Measurements from ENCODE around the gene FLAD1.
"Not testable (repeated sequence)": the region's sequence is repeated elsewhere in the genome, so short reads cannot be mapped to it uniquely, and the experiment has no call there.

The FLAD1 gene

DNA sequence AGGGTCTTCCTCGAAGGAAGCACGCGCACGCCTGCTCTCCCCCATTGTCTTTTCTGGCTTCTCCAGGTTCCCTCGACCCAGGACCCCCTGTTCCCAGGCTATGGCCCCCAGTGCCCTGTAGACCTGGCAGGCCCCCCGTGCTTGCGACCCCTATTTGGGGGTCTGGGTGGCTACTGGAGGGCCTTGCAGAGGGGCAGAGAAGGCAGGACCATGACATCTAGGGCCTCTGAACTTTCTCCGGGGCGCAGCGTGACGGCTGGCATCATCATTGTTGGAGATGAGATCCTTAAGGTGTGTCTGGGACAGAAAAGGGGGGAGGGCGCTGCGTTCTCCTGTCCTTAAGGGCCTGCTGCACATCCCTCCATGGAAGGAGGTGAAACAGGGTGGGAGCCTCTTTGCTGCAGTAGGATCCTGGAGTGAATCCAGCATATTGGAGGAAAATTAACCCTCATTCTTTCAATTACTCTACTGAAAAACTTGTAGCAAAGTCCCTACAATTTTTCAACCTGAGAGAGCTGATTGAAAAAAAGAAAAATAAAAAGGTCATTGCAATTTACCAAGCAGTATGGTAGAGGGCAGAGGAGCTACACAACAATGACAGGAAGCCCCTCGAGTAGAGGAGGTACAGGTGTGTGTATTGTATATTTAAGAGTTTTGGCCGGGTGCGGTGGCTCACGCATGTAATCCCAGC, 777 bp downstream of the FLAD1 start:
- Mint-ChIP-seq H3K9me3 (no peaks in the 10 kb centered on the region), H3K27ac (no peak overlapping the region), H3K36me3 (ENCODE audit: low read depth) (peaks cover 34% of the 10 kb centered on the region), H3K4me1 (ENCODE audit: low read depth) (peaks cover 34% of the 10 kb centered on the region), H3K27me3 (no peaks in the 10 kb centered on the region), H3K4me3 (no peak overlapping the region)
- no peak for DNase-seq

DNA sequence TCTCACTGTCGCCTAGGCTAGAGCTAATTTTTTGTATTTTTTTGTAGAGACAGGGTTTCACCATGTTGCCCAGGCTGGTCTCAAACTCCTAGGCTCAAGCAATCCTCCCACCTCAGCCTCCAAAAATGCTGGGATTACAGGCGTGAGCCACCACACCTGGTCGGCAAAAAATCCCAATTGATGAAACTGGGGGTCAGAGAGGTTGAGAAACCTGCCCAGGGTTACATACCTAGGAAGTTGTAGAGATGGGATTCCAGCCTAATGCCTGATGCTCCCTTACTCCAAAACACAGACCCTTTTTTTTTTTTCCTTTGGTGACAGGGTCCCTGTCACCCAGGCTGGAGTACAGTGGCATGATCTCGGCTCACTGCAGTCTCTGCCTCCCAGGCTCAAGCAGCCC, 3.6 kb downstream of the FLAD1 start:
- H3K27me3 Mint-ChIP-seq, H3K27ac Mint-ChIP-seq, H3K9me3 Mint-ChIP-seq, H3K4me3 Mint-ChIP-seq, DNase-seq: not testable (repeated sequence)
- Mint-ChIP-seq H3K4me1 (ENCODE audit: low read depth) (peaks cover 33% of the 10 kb centered on the region), H3K36me3 (ENCODE audit: low read depth) (peaks cover 56% of the 10 kb centered on the region)

DNA sequence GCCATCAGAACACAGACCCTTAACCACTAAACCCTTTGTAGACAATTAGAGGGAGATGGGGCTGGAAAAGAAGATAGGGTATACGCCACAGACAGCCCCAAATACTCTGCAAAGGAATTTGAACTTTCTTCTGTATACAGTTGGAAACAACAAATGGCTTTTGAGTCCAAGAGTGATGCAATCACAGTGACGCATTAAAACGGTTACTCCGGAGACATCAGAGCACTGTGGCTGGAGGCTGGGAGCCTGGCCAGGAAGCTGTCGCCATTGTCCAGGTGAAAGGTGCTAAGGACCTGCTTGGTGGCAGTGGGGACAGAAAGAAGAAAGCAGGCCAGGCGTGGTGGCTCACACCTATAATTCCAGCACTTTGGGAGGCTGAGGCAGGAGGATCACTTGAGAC, 4.2 kb downstream of the FLAD1 start:
- Mint-ChIP-seq H3K9me3 (no peaks in the 10 kb centered on the region), H3K27me3 (no peaks in the 10 kb centered on the region), H3K4me1 (ENCODE audit: low read depth) (peaks cover 33% of the 10 kb centered on the region), H3K4me3 (no peak overlapping the region), H3K27ac (no peak overlapping the region), H3K36me3 (ENCODE audit: low read depth) (peaks cover 57% of the 10 kb centered on the region)
- no peak for DNase-seq

DNA sequence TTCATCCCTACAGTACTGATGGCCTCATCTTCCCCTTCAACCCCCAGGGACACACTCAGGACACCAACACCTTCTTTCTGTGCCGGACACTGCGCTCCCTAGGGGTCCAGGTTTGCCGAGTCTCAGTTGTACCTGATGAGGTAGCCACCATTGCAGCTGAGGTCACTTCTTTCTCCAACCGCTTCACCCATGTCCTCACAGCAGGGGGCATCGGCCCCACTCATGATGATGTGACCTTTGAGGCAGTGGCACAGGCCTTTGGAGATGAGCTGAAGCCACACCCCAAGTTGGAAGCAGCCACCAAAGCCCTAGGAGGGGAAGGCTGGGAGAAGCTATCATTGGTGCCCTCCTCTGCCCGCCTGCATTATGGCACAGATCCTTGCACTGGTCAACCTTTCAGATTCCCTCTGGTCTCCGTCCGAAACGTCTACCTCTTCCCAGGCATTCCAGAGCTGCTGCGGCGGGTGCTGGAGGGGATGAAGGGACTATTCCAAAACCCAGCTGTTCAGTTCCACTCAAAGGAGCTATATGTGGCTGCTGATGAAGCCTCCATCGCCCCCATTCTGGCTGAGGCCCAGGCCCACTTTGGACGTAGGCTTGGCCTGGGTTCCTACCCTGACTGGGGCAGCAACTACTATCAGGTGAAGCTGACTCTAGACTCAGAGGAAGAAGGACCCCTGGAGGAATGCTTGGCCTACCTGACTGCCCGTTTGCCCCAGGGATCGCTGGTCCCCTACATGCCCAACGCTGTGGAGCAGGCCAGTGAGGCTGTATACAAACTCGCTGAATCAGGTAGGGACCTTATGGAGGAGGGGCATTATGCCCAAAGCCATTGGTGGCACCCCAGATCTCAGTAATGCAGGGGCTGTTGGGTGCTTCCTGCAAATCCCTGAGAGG, 5.2 kb downstream of the FLAD1 start:
- H3K36me3 Mint-ChIP-seq (ENCODE audit: low read depth) = peaks cover 61% of the 10 kb centered on the region
- H3K4me3 Mint-ChIP-seq = no peak overlapping the region
- H3K9me3 Mint-ChIP-seq = no peaks in the 10 kb centered on the region
- peaks cover 33% of the 10 kb centered on the region for H3K4me1 Mint-ChIP-seq (ENCODE audit: low read depth)
- H3K27ac Mint-ChIP-seq = no peak overlapping the region
- DNase-seq = no peak
- no peaks in the 10 kb centered on the region for H3K27me3 Mint-ChIP-seq

DNA sequence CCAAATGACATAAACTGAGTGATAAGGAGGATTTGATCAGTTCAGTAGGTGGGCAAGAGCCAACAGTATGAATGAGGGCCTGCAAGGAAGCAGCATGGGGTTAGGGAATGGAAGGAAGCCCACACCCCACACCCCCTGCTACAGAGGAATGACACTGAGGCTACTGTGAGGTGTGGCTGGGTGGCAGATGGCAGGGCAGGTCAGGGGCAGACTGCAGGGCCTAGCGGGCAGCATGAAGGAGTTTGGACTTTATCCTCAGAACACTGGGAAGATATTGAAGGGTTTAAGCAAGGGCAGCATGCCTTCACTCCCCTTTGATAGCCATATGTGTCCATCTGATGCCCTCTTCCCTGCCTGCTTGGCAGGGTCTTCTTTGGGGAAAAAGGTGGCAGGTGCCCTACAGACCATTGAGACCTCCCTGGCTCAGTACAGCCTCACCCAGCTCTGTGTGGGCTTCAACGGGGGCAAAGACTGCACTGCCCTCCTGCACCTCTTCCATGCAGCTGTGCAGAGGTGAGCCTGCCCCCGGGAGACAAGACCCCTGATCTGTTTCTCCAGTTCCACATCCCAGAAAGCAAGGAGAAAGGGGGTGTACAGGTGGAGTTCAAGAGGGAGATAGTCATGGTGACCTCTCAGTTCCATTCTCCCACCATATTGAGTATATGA, 6.2 kb downstream of the FLAD1 start:
- no peak for DNase-seq
- no peaks in the 10 kb centered on the region for H3K9me3 Mint-ChIP-seq
- H3K27me3 Mint-ChIP-seq = no peaks in the 10 kb centered on the region
- no peak overlapping the region for H3K27ac Mint-ChIP-seq
- peaks cover 66% of the 10 kb centered on the region for H3K36me3 Mint-ChIP-seq (ENCODE audit: low read depth)
- H3K4me1 Mint-ChIP-seq (ENCODE audit: low read depth) = peaks cover 32% of the 10 kb centered on the region
- H3K4me3 Mint-ChIP-seq = no peak overlapping the region

DNA sequence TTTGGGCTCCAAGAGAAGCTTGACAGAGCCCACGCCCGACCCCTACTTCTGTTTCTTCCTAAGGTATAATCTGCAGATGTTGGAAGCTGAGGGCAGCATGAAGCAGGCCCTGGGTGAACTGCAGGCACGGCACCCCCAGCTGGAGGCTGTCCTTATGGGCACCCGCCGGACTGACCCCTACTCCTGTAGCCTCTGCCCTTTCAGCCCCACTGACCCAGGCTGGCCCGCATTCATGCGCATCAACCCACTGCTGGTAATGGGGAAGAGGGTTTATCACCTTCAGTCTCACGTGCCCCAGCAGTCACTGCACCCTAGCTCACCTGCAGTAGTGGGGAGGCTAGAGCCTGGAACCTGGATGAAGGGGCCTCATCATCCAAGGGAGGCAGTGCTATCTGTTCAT, 7.1 kb downstream of the FLAD1 start:
- Mint-ChIP-seq H3K27me3 (no peaks in the 10 kb centered on the region), H3K9me3 (no peaks in the 10 kb centered on the region), H3K36me3 (ENCODE audit: low read depth) (peaks cover 64% of the 10 kb centered on the region), H3K4me1 (ENCODE audit: low read depth) (peaks cover 33% of the 10 kb centered on the region), H3K27ac (no peak overlapping the region), H3K4me3 (no peak overlapping the region)
- DNase-seq = no peak

DNA sequence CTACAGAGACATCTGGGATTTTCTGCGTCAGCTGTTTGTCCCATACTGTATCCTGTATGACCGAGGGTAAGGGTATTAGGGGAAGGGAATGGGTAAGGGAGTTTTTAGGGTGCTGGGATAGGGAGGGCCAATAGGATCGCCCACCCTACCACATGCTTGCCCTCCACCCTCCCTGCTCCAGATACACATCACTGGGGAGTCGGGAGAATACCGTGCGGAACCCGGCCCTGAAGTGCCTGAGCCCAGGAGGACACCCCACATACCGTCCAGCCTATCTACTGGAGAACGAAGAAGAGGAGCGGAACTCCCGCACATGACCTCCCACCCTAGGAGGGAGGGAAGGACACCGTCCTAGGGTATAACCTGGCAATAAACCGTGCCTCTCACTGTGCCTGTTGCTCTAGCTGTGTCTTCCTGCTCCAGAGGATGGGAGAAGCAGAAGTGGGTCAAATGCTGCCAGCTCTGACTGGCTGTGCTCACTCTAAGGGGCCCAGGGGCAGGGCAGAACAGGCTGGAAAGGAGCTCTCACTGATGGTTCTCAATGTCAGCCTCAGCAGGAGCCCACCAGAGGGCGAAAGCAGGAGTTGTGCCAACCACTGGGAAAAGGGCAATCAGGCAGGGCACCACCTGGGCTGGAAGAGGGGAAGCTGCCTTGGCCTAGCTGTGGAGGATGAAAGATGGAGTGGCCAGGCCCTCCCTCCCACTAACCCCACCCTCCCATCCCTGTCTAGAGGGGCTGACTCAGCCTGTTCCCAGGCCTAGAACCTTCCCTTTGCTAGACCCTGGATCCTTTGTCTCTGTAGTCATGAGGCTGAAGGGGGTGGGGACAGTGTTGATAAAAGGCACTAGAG, 9.8 kb downstream of the FLAD1 start:
- no peak overlapping the region for H3K4me3 Mint-ChIP-seq
- no peak for DNase-seq
- no peaks in the 10 kb centered on the region for H3K9me3 Mint-ChIP-seq
- H3K27me3 Mint-ChIP-seq = no peaks in the 10 kb centered on the region
- peaks cover 36% of the 10 kb centered on the region for H3K4me1 Mint-ChIP-seq (ENCODE audit: low read depth)
- peak overlapping the region; percentile 22 for H3K27ac Mint-ChIP-seq
- H3K36me3 Mint-ChIP-seq (ENCODE audit: low read depth) = peaks cover 42% of the 10 kb centered on the region

DNA sequence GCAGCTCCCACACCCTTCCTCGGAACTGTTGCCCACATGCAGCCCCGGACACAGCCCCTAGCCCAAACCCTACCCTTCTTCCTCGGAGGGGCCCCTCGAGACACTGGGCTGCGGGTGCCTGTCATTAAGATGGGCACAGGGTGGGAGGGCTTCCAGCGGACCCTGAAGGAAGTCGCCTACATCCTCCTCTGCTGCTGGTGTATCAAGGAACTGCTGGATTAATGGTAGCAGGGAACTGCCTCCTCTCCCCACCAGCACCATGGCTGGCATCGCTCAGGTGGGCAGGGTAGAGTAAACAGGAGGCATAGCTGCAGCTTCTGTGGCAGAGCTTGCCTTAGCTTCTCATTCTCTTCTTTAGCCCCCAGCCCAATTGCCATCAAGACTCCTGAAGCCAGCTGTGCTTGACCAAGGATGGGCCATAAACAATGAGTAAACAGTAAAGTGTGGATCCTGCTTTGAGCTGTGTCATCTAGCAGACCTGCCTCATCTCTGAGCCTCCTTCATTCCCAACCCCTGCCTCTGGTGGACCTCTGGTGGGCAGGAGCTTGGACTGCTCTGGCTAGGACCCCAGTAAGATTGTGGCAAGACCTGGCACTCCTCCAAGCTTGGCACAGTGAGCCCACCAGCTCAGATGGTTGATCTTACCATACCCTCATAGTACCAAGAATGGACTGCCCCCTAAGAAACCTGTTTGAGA, 10.6 kb downstream of the FLAD1 start, which contains the start of gene LENEP:
TSS of gene LENEP (plus strand) at position 15 of the 697 bp plus-strand sequence. CDS start at position 37, 22 bp downstream.
- Mint-ChIP-seq H3K36me3 (ENCODE audit: low read depth) (peaks cover 34% of the 10 kb centered on the region), H3K4me3 (no peak within 1 kb of the TSS), H3K9me3 (no peaks in the 10 kb centered on the region), H3K4me1 (ENCODE audit: low read depth) (peaks cover 33% of the 10 kb centered on the region), H3K27me3 (no peaks in the 10 kb centered on the region), H3K27ac (peak within 1 kb of the TSS; percentile 45)
- no peak for DNase-seq

DNA sequence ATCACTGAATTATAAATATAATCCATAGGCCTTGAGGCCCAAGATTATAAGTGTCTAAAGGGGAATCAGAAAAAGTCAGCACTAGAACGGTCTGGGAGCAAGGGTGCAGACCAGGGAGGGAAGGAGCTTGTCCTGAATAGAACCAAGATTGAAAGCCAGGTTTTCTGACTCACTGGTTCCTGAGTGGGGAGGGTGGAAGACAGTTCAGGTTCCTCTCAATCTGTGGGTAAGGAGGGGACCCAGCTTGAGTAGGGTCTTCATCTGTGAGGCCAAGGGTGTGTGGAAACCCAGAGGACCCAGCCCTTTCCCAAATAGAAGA, 11.1 kb downstream of the FLAD1 start:
- Mint-ChIP-seq H3K4me3 (no peak overlapping the region), H3K4me1 (ENCODE audit: low read depth) (peaks cover 33% of the 10 kb centered on the region), H3K27me3 (no peaks in the 10 kb centered on the region), H3K36me3 (ENCODE audit: low read depth) (peaks cover 29% of the 10 kb centered on the region), H3K9me3 (no peaks in the 10 kb centered on the region), H3K27ac (peak overlapping the region; percentile 45)
- no peak for DNase-seq

DNA sequence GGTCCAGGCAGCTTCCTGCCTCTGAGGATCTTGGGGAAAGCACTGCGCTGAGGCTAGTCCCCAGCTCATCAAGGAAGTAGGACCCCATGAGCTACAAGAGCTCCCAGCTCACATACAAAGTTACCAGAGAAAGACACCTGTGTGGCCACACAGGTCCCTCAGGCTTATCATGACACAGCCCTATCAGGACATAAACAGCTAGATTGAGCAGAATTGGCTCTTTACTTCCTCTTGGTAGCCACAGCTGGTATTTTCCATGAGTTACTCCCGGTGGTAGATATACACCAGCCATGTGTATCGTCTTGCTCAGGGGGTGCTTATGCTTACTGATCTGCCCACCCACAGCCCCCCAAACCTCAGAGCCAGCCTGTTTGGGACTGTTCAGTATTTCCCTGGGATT, 11.4 kb downstream of the FLAD1 start:
- Mint-ChIP-seq H3K4me3 (no peak overlapping the region), H3K9me3 (no peaks in the 10 kb centered on the region), H3K4me1 (ENCODE audit: low read depth) (peaks cover 32% of the 10 kb centered on the region), H3K36me3 (ENCODE audit: low read depth) (peaks cover 26% of the 10 kb centered on the region), H3K27ac (peak overlapping the region; percentile 45), H3K27me3 (no peaks in the 10 kb centered on the region)
- DNase-seq = no peak

DNA sequence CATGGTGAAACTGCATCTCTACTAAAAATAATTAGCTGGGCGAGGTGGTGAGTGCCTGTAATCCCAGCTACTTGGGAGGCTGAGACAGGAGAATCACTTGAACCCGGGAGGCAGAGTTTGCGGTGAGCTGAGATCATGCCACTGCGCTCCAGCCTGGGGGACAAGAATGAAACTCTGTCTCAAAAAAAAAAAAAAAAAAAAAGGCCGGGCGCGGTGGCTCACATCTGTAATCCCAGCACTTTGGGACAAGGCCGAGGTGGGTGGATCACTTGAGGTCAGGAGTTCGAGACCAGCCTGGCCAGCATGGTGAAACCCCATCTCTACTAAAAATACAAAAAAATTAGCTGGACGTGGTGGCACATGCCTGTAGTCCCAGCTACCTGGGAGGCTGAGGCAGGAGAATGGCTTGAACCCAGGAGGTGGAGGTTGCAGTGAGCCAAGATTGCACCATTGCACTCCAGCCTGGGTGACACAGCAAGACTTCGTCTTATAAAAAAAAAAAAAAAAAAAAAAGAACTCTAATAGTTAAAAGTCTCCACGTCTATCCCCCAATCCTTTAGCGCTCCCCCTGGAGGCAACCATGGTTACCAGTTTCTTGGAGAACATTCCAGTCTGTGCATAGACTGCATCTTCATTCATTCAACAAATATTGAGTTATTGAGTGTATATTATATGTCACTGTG, 12.3 kb downstream of the FLAD1 start:
- Mint-ChIP-seq H3K4me1 (ENCODE audit: low read depth) (peaks cover 39% of the 10 kb centered on the region), H3K36me3 (ENCODE audit: low read depth) (peaks cover 17% of the 10 kb centered on the region)
- not testable (repeated sequence) for H3K27ac Mint-ChIP-seq

DNA sequence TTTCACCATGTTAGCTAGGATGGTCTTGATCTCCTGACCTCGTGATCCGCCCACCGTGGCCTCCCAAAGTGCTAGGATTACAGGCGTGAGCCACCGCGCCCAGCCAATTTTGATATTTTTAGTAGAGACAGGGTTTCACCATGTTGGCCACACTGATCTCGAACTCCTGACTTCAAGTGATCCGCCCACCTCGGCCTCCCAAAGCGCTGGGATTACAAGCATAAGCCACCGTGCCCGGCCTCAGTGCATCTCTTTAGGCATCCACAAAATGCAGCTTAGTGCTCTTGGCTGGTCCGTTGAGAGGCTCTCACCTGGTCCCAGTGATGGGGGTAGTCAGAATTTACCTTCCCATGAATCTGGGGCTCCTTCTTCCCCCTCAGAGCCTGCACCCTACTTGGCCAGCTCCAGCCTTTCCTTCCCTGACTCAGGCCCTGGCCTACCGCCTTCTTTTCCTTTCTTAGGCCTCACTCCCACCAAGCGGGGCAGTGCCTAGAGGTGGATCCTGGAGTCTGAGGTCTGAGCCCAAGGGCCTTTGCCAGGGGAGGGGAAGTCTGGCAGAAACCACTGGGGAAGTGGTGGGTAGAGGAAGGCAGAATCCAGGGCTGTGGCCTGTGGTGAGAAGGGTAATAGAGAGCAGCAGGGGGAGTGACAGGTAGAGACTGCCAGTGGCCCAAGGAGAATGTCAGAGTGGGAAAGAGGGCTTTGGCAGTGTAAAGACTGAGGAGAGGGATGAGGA, 14.0 kb downstream of the FLAD1 start:
- H3K4me1 Mint-ChIP-seq (ENCODE audit: low read depth) = peaks cover 45% of the 10 kb centered on the region
- no peaks in the 10 kb centered on the region for H3K9me3 Mint-ChIP-seq
- DNase-seq = no peak
- no peaks in the 10 kb centered on the region for H3K27me3 Mint-ChIP-seq
- H3K36me3 Mint-ChIP-seq (ENCODE audit: low read depth) = peaks cover 11% of the 10 kb centered on the region
- H3K27ac Mint-ChIP-seq = no peak overlapping the region
- no peak overlapping the region for H3K4me3 Mint-ChIP-seq

More for the DNA sequence above, 12.3 kb downstream of the FLAD1 start:
- H3K27me3 Mint-ChIP-seq, DNase-seq, H3K9me3 Mint-ChIP-seq, H3K4me3 Mint-ChIP-seq: not testable (repeated sequence)
